H9 (cell line): ENCODE results near the gene C16orf89. TPM values are rescaled to one million over a fixed set of nuclear protein-coding genes. Genes with fewer than 3 reads are reported as not detected.

Experiments used
- DNase-seq: peaks from one replicate; pipeline ENCODE4 v3.0.0-alpha.2; 2017
- H2AFZ ChIP-seq: one replicate; pipeline ENCODE4 v1.6.1; 2013; ENCODE audit warnings: mild to moderate bottlenecking, low read length, control low read depth, moderate library complexity
- H2AK5ac ChIP-seq: 2 replicates; pipeline ENCODE4 v1.6.1; 2013; ENCODE audit warnings: low read length, control low read depth, mixed read lengths; ENCODE audit not compliant: insufficient read length
- H2BK120ac ChIP-seq: one replicate; pipeline ENCODE4 v1.6.1; 2013; ENCODE audit warnings: low read depth, mild to moderate bottlenecking, low read length, control low read depth, inconsistent platforms; ENCODE audit not compliant: poor library complexity, severe bottlenecking
- H2BK12ac ChIP-seq: 2 replicates; pipeline ENCODE4 v1.6.1; 2013; ENCODE audit warnings: low read length, control low read depth, mixed read lengths, low read depth; ENCODE audit not compliant: insufficient read length
- H2BK15ac ChIP-seq: 2 replicates; pipeline ENCODE4 v1.6.1; 2013; ENCODE audit warnings: low read depth, low read length, control low read depth
- H2BK20ac ChIP-seq: one replicate; pipeline ENCODE4 v1.6.1; 2013; ENCODE audit warnings: low read depth, mild to moderate bottlenecking, low read length, control low read depth, inconsistent platforms; ENCODE audit not compliant: poor library complexity, severe bottlenecking
- H2BK5ac ChIP-seq: 2 replicates; pipeline ENCODE4 v1.6.1; 2013; ENCODE audit warnings: low read length, control low read depth, mixed read lengths; ENCODE audit not compliant: insufficient read length
- H3K14ac ChIP-seq: 2 replicates; pipeline ENCODE4 v1.6.1; 2013; ENCODE audit warnings: low read length, control low read depth; ENCODE audit not compliant: insufficient read depth
- H3K18ac ChIP-seq: 2 replicates; pipeline ENCODE4 v1.6.1; 2013; ENCODE audit warnings: low read depth, mild to moderate bottlenecking, mixed read lengths, low read length, control low read depth; ENCODE audit not compliant: insufficient read length
- H3K23ac ChIP-seq: 2 replicates; pipeline ENCODE4 v1.6.1; 2013; ENCODE audit warnings: low read length, control low read depth, mixed read lengths, low read depth; ENCODE audit not compliant: insufficient read length
- H3K23me2 ChIP-seq: 2 replicates; pipeline ENCODE4 v1.6.1; 2013; ENCODE audit warnings: low read depth, mild to moderate bottlenecking, mixed read lengths, low read length, control low read depth; ENCODE audit not compliant: insufficient read length, poor library complexity, severe bottlenecking
- H3K27ac ChIP-seq: 2 replicates; pipeline ENCODE4 v1.5.1; 2013; ENCODE audit warnings: low read length, control low read depth, mixed read lengths, low read depth; ENCODE audit not compliant: insufficient read length
- H3K27me3 ChIP-seq: 2 replicates; pipeline ENCODE4 v1.6.1; 2013; ENCODE audit warnings: low read length, control low read depth, inconsistent platforms; ENCODE audit not compliant: insufficient read depth
- H3K4ac ChIP-seq: 2 replicates; pipeline ENCODE4 v1.6.1; 2013; ENCODE audit warnings: low read depth, mild to moderate bottlenecking, control low read depth, inconsistent platforms, low read length, moderate library complexity
- H3K4me1 ChIP-seq: 2 replicates; pipeline ENCODE4 v1.6.1; 2013; ENCODE audit warnings: low read length, control low read depth, inconsistent platforms; ENCODE audit not compliant: insufficient read depth
- H3K4me2 ChIP-seq: 2 replicates; pipeline ENCODE4 v1.6.1; 2013; ENCODE audit warnings: low read length, control low read depth, mixed read lengths; ENCODE audit not compliant: insufficient read length, insufficient read depth
- H3K56ac ChIP-seq: 2 replicates; pipeline ENCODE4 v1.6.1; 2013; ENCODE audit warnings: low read depth, mild to moderate bottlenecking, mixed read lengths, low read length, control low read depth; ENCODE audit not compliant: insufficient read length
- H3K79me1 ChIP-seq: 2 replicates; pipeline ENCODE4 v1.6.1; 2013; ENCODE audit warnings: low read depth, mild to moderate bottlenecking, moderate library complexity, low read length, control low read depth, inconsistent platforms; ENCODE audit not compliant: insufficient read depth, poor library complexity, severe bottlenecking
- H3K79me2 ChIP-seq: 2 replicates; pipeline ENCODE4 v1.6.1; 2013; ENCODE audit warnings: low read length, control low read depth, inconsistent platforms; ENCODE audit not compliant: insufficient read depth
- H3K9ac ChIP-seq: 2 replicates; pipeline ENCODE4 v1.6.1; 2013; ENCODE audit warnings: low read length, control low read depth, mixed read lengths; ENCODE audit not compliant: insufficient read length; ENCODE audit errors: extremely low read depth
- H3K9me3 ChIP-seq: one replicate; pipeline ENCODE4 v1.6.1; 2013; ENCODE audit warnings: low read depth, low read length, inconsistent platforms; ENCODE audit not compliant: control insufficient read depth
- H3T11ph ChIP-seq: one replicate; pipeline ENCODE4 v1.6.1; 2013; ENCODE audit warnings: mild to moderate bottlenecking, low read length, control low read depth, inconsistent platforms
- H4K20me1 ChIP-seq: one replicate; pipeline ENCODE4 v1.6.1; 2013; ENCODE audit not compliant: control insufficient read depth, insufficient read length, insufficient read depth
- H4K5ac ChIP-seq: 2 replicates; pipeline ENCODE4 v1.6.1; 2013; ENCODE audit warnings: low read depth, mild to moderate bottlenecking, mixed read lengths, low read length, control low read depth; ENCODE audit not compliant: insufficient read length
- H4K8ac ChIP-seq: replicated peaks from 2 replicates; pipeline ENCODE4 v1.6.1; 2013; ENCODE audit warnings: low read length, control low read depth, mixed read lengths, low read depth; ENCODE audit not compliant: insufficient read length
- H4K91ac ChIP-seq: 2 replicates; pipeline ENCODE4 v1.6.1; 2013; ENCODE audit warnings: low read depth, mild to moderate bottlenecking, moderate library complexity, mixed read lengths, low read length, control low read depth; ENCODE audit not compliant: insufficient read length
- H3K27ac Mint-ChIP-seq, 3 experiments: 2 replicates in 2 of 3; 3 replicates in 1 of 3; pipeline ENCODE4 v1.8.0; 2020 to 2021; ENCODE audit warnings: mixed read lengths in 3 of 3, mild to moderate bottlenecking in 1 of 3, moderate library complexity in 1 of 3
- H3K27me3 Mint-ChIP-seq: 2 replicates; pipeline ENCODE4 v1.8.0; 2021; ENCODE audit warnings: low read depth, mild to moderate bottlenecking, moderate library complexity, mixed read lengths
- H3K36me3 Mint-ChIP-seq, 3 experiments: 2 replicates in 2 of 3; 3 replicates in 1 of 3; pipeline ENCODE4 v1.8.0; 2020 to 2021; ENCODE audit warnings: low read depth in 3 of 3, mixed read lengths in 3 of 3; ENCODE audit not compliant: insufficient read depth in 1 of 3
- H3K4me1 Mint-ChIP-seq, 2 experiments: 2 replicates each; pipeline ENCODE4 v1.8.0; 2020; ENCODE audit warnings: mixed read lengths in 2 of 2
- H3K4me3 Mint-ChIP-seq, 2 experiments: 2 replicates in 1 of 2; 3 replicates in 1 of 2; pipeline ENCODE4 v1.8.0; 2020 to 2021; ENCODE audit warnings: mild to moderate bottlenecking in 2 of 2, mixed read lengths in 2 of 2, moderate library complexity in 1 of 2
- H3K9me3 Mint-ChIP-seq, 2 experiments: 2 replicates in 1 of 2; 3 replicates in 1 of 2; pipeline ENCODE4 v1.8.0; 2020; ENCODE audit warnings: mild to moderate bottlenecking in 2 of 2, mixed read lengths in 2 of 2, moderate library complexity in 1 of 2
- CTCF ChIP-seq: fragments of 200-600 bp; sonication (generic); conservative IDR thresholded peaks from 3 replicates; pipeline ENCODE4 v1.8.0; 2021; ENCODE audit warnings: antibody characterized with exemption, mild to moderate bottlenecking
- WGBS: extraction: QIAGEN DNeasy Blood & Tissue Kit; methylation state at CpG from one replicate; pipeline ENCODE4 v1.1.7; 2013; ENCODE audit warnings: missing lambda C conversion rate, low lambda C conversion rate, mixed read lengths; ENCODE audit not compliant: insufficient read length; ENCODE audit errors: extremely low coverage; 5-methylcytosine and 5-hydroxymethylcytosine counted together
- total RNA-seq: library from RNA; stranded (reverse); gene quantifications from 2 replicates; pipeline ENCODE4 v1.2.1, GENCODE V29; 2021

C16orf89 gene
- total RNA-seq, 1 experiment from 2014 or later: 2.5 TPM

DNA sequence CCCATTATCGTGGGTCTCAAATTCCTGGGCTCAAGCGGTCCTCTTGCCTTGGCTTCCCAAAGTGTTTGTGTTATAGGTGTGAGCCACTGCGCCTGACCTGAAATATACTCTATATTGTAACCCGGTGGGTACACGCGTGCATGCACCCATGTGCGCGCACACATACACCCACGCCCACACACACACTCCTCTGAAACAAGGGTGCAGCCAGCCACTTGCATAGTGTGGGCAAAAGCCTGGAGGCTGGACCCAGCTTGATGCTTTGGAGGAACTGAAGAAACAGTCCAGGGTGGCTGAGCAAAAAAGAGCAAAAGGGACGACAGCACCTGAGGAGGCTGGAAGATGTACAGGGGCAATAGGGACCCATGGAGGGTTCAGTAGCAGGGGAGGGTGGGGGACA, 61.9 kb downstream of the C16orf89 start:
- no peak for TF ChIP-seq CTCF
- no peak overlapping the region for H4K91ac ChIP-seq
- no peak overlapping the region for H3K9ac ChIP-seq
- no peak overlapping the region for H3T11ph ChIP-seq
- H2BK5ac ChIP-seq: no peak overlapping the region
- no peak overlapping the region for H4K5ac ChIP-seq
- DNase-seq: no peak
- no peaks in the 10 kb centered on the region for H3K9me3 ChIP-seq
- Mint-ChIP-seq H3K27ac (no peak overlapping the region), H3K27me3 (peaks cover 3% of the 10 kb centered on the region; the same call in 1 of the 2 replicates), H3K4me3 (no peak overlapping the region; a peak in 1 of 5 replicates), H3K36me3 (no peaks in the 10 kb centered on the region), H3K4me1 (no peaks in the 10 kb centered on the region), H3K9me3 (no peaks in the 10 kb centered on the region)
- no peak overlapping the region for H2AFZ ChIP-seq
- no peak overlapping the region for H2BK120ac ChIP-seq
- no peak overlapping the region for H2BK20ac ChIP-seq
- no peaks in the 10 kb centered on the region for H3K79me1 ChIP-seq
- no peak overlapping the region for H4K8ac ChIP-seq
- no peaks in the 10 kb centered on the region for H3K79me2 ChIP-seq
- no peak overlapping the region for H3K14ac ChIP-seq
- no peak overlapping the region for H2BK15ac ChIP-seq
- H3K4me1 ChIP-seq: no peaks in the 10 kb centered on the region
- H4K20me1 ChIP-seq: no peaks in the 10 kb centered on the region
- no peak overlapping the region for H2BK12ac ChIP-seq
- H3K27ac ChIP-seq: no peak overlapping the region
- no CpG with 5 or more reads among the region's 10 CpGs for WGBS
- H3K23ac ChIP-seq: no peak overlapping the region
- H2AK5ac ChIP-seq: no peak overlapping the region
- no peak overlapping the region for H3K4ac ChIP-seq
- no peak overlapping the region for H3K56ac ChIP-seq
- no peak overlapping the region for H3K18ac ChIP-seq
- no peak overlapping the region for H3K4me2 ChIP-seq
- no peaks in the 10 kb centered on the region for H3K27me3 ChIP-seq
- H3K23me2 ChIP-seq: no peaks in the 10 kb centered on the region
